Muscle of leg (tissue), 16 donors: ENCODE results near the gene UBE3C. TPM values are rescaled to one million over a fixed set of nuclear protein-coding genes. Genes with fewer than 3 reads are reported as not detected.
"Not testable (repeated sequence)": the region's sequence is repeated elsewhere in the genome, so short reads cannot be mapped to it uniquely, and the experiment has no call there.

ENCODE experiments used
- DNase-seq: peaks from one replicate; pipeline ENCODE4 v3.0.0; 2013
- H3K27ac ChIP-seq: one replicate; pipeline ENCODE4 v1.5.1; 2013; ENCODE audit warnings: mild to moderate bottlenecking, low read length, control low read depth
- H3K27me3 ChIP-seq: one replicate; pipeline ENCODE4 v1.6.1; 2013; ENCODE audit warnings: low read length; ENCODE audit not compliant: control insufficient read depth, insufficient read depth
- H3K36me3 ChIP-seq: one replicate; pipeline ENCODE4 v1.6.1; 2013; ENCODE audit warnings: low read length; ENCODE audit not compliant: control insufficient read depth, insufficient read depth
- H3K4me1 ChIP-seq: one replicate; pipeline ENCODE4 v1.6.1; 2013; ENCODE audit warnings: low read length; ENCODE audit not compliant: control insufficient read depth, insufficient read depth
- H3K4me3 ChIP-seq: one replicate; pipeline ENCODE4 v1.5.1; 2013; ENCODE audit warnings: low read length, control low read depth
- H3K9me3 ChIP-seq: replicated peaks from 2 replicates; pipeline ENCODE4 v1.6.1; 2013; ENCODE audit warnings: low read depth, low read length; ENCODE audit not compliant: control insufficient read depth
- WGBS: methylation state at CpG from one replicate; pipeline ENCODE4 v1.1.5; 2013; ENCODE audit warnings: missing lambda C conversion rate; ENCODE audit not compliant: insufficient coverage; 5-methylcytosine and 5-hydroxymethylcytosine counted together
- long read RNA-seq, 11 donors: transcript quantifications; one replicate each; lab custom pipeline, GENCODE V29; 2026
- polyA plus RNA-seq, 8 donors: library from polyadenylated mRNA; unstranded; fragments of 120-200 nt; gene quantifications; one replicate each; pipeline versions ENCODE4 v1.2.1 to v1.2.3, GENCODE V29; 2013; ENCODE audit warnings: inconsistent platforms in 1 of 8, low replicate concordance in 1 of 8; ENCODE audit not compliant: insufficient read length in 8 of 8, insufficient read depth in 1 of 8
- total RNA-seq: library from RNA; stranded (reverse); fragments of 120-200 nt; gene quantifications from one replicate; pipeline ENCODE4 v1.2.4, GENCODE V29; 2013

UBE3C gene
- total RNA-seq (39.4 TPM), polyA plus RNA-seq (10 to 100 TPM; 29.7 to 39.9 (median 33.3) TPM)
- long read RNA-seq, donor 1, full-length matches to known transcripts: 2 of 2 reads
- long read RNA-seq, donor 1, partial matches to known transcripts: 0 of 2 reads
- long read RNA-seq, donor 1, other reads (novel, unspliced or antisense): 0 of 2 reads
- long read RNA-seq, donor 2: 0 reads
- long read RNA-seq, donor 3: 0 reads
- long read RNA-seq, donor 4, partial matches to known transcripts: 12 of 13 reads
- long read RNA-seq, donor 4, other reads (novel, unspliced or antisense): 0 of 13 reads
- long read RNA-seq, donor 5, full-length matches to known transcripts: 6 of 6 reads
- long read RNA-seq, donor 5, partial matches to known transcripts: 0 of 6 reads
- long read RNA-seq, donor 5, other reads (novel, unspliced or antisense): 0 of 6 reads
- long read RNA-seq, donor 6, full-length matches to known transcripts: 5 of 5 reads
- long read RNA-seq, donor 6, partial matches to known transcripts: 0 of 5 reads
- long read RNA-seq, donor 6, other reads (novel, unspliced or antisense): 0 of 5 reads
- long read RNA-seq, donor 7, full-length matches to known transcripts: 2 of 2 reads
- long read RNA-seq, donor 7, partial matches to known transcripts: 0 of 2 reads
- long read RNA-seq, donor 7, other reads (novel, unspliced or antisense): 0 of 2 reads
- long read RNA-seq, donor 8, full-length matches to known transcripts: 2 of 36 reads
- long read RNA-seq, donor 8, partial matches to known transcripts: 34 of 36 reads
- long read RNA-seq, donor 8, other reads (novel, unspliced or antisense): 0 of 36 reads
- long read RNA-seq, donor 9, full-length matches to known transcripts: 1 of 8 reads
- long read RNA-seq, donor 9, partial matches to known transcripts: 7 of 8 reads
- long read RNA-seq, donor 9, other reads (novel, unspliced or antisense): 0 of 8 reads
- long read RNA-seq, donor 10, partial matches to known transcripts: 0 of 1 reads
- long read RNA-seq, donor 10, other reads (novel, unspliced or antisense): 0 of 1 reads
- long read RNA-seq, donor 11, full-length matches to known transcripts: 2 of 2 reads
- long read RNA-seq, donor 11, partial matches to known transcripts: 0 of 2 reads
- long read RNA-seq, donor 11, other reads (novel, unspliced or antisense): 0 of 2 reads

GRCh38 chr7:157138424-157139110, at the start of gene UBE3C:
Gene UBE3C, plus strand, starts transcription at chr7:157138926. Its CDS starts 347 bp downstream, at chr7:157139273.
- WGBS: under 1% methylated on average over 79 of the region's 80 CpGs
- peaks cover 27% of the 10 kb centered on the region for H3K36me3 ChIP-seq
- peaks cover 2% of the 10 kb centered on the region for H3K27me3 ChIP-seq
- peak within 1 kb of the TSS; percentile 90 for H3K4me3 ChIP-seq
- peaks cover 22% of the 10 kb centered on the region for H3K4me1 ChIP-seq
- peak; percentile 97 for DNase-seq
- H3K9me3 ChIP-seq: no peaks in the 10 kb centered on the region
- H3K27ac ChIP-seq: peak within 1 kb of the TSS; percentile 93

- H3K27ac ChIP-seq: no peak overlapping the region
- peaks cover 5% of the 10 kb centered on the region for H3K9me3 ChIP-seq
- no peak overlapping the region for H3K4me3 ChIP-seq
- DNase-seq: no peak
- 49% methylated on average over 12 of the region's 15 CpGs for WGBS
- H3K4me1 ChIP-seq: no peaks in the 10 kb centered on the region
- no peaks in the 10 kb centered on the region for H3K36me3 ChIP-seq
- H3K27me3 ChIP-seq: peaks cover 22% of the 10 kb centered on the region
These were observed 49.6 kb upstream of the UBE3C start for GRCh38 chr7:157089100-157089610.

- no peak for DNase-seq
- H3K9me3 ChIP-seq: no peaks in the 10 kb centered on the region
- no peaks in the 10 kb centered on the region for H3K36me3 ChIP-seq
- H3K27ac ChIP-seq: no peak overlapping the region
- 86% methylated on average over 23 of the region's 25 CpGs for WGBS
- peaks cover 25% of the 10 kb centered on the region for H3K27me3 ChIP-seq
- H3K4me1 ChIP-seq: no peaks in the 10 kb centered on the region
- H3K4me3 ChIP-seq: no peak overlapping the region
These were observed 48.1 kb upstream of the UBE3C start for GRCh38 chr7:157090485-157091165.

GRCh38 chr7:157096286-157097055, 42.3 kb upstream of the UBE3C start:
- no peaks in the 10 kb centered on the region for H3K4me1 ChIP-seq
- H3K36me3 ChIP-seq: no peaks in the 10 kb centered on the region
- H3K4me3 ChIP-seq: no peak overlapping the region
- peaks cover 30% of the 10 kb centered on the region for H3K27me3 ChIP-seq
- DNase-seq: no peak
- 8% methylated on average over 18 of the region's 26 CpGs for WGBS
- no peak overlapping the region for H3K27ac ChIP-seq
- no peaks in the 10 kb centered on the region for H3K9me3 ChIP-seq

- Histone ChIP-seq H3K4me1 (no peaks in the 10 kb centered on the region), H3K27me3 (peaks cover 27% of the 10 kb centered on the region), H3K9me3 (no peaks in the 10 kb centered on the region), H3K27ac (no peak overlapping the region), H3K4me3 (no peak overlapping the region), H3K36me3 (no peaks in the 10 kb centered on the region)
- 20% methylated on average over 1 of the region's 10 CpGs for WGBS
- DNase-seq: no peak
These were observed 41.7 kb upstream of the UBE3C start for GRCh38 chr7:157097056-157097329.

GRCh38 chr7:157097569-157097968, 41.2 kb upstream of the UBE3C start:
- Histone ChIP-seq H3K36me3 (no peaks in the 10 kb centered on the region), H3K4me1 (no peaks in the 10 kb centered on the region), H3K27ac (no peak overlapping the region), H3K4me3 (no peak overlapping the region), H3K27me3 (peaks cover 26% of the 10 kb centered on the region), H3K9me3 (no peaks in the 10 kb centered on the region)
- DNase-seq: no peak
- 63% methylated on average over 3 of the region's 6 CpGs for WGBS

- WGBS: no CpG with 5 or more reads among the region's 3 CpGs
- H3K27ac ChIP-seq, DNase-seq, H3K4me1 ChIP-seq, H3K4me3 ChIP-seq, H3K9me3 ChIP-seq, H3K36me3 ChIP-seq: not testable (repeated sequence)
- peaks cover 25% of the 10 kb centered on the region for H3K27me3 ChIP-seq
These were observed 38.7 kb upstream of the UBE3C start for GRCh38 chr7:157100005-157100404.

GRCh38 chr7:157103641-157104040, 35.1 kb upstream of the UBE3C start:
- not testable (repeated sequence) for H3K36me3 ChIP-seq
- no CpG with 5 or more reads among the region's 2 CpGs for WGBS

GRCh38 chr7:157111311-157111710, 27.4 kb upstream of the UBE3C start:
- Histone ChIP-seq H3K4me3 (no peak overlapping the region), H3K4me1 (no peaks in the 10 kb centered on the region), H3K27me3 (peaks cover 2% of the 10 kb centered on the region), H3K27ac (no peak overlapping the region), H3K9me3 (no peaks in the 10 kb centered on the region), H3K36me3 (no peaks in the 10 kb centered on the region)
- 83% methylated on average over 5 of the region's 9 CpGs for WGBS
- DNase-seq: no peak

More at GRCh38 chr7:157103641-157104040, 35.1 kb upstream of the UBE3C start:
- not testable (repeated sequence) for H3K27me3 ChIP-seq, H3K27ac ChIP-seq, H3K9me3 ChIP-seq, DNase-seq, H3K4me1 ChIP-seq, H3K4me3 ChIP-seq
